IgD-negative memory B cell (primary cell): Measurements from ENCODE around the gene RGS14. TPM values are rescaled to one million over a fixed set of nuclear protein-coding genes. Genes with fewer than 3 reads are reported as not detected.

Experiments used
- H3K27ac Mint-ChIP-seq, 3 donors: one replicate each; pipeline ENCODE4 v1.8.0; 2020 to 2022; ENCODE audit warnings: mild to moderate bottlenecking in 3 of 3, mixed read lengths in 3 of 3, moderate library complexity in 1 of 3
- H3K27me3 Mint-ChIP-seq: one replicate; pipeline ENCODE4 v1.8.0; 2021; ENCODE audit warnings: mixed read lengths
- H3K36me3 Mint-ChIP-seq: one replicate; pipeline ENCODE4 v1.8.0; 2020; ENCODE audit warnings: mild to moderate bottlenecking, mixed read lengths
- H3K4me1 Mint-ChIP-seq, 3 donors: one replicate each; pipeline ENCODE4 v1.8.0; 2020 to 2022; ENCODE audit warnings: mixed read lengths in 3 of 3, mild to moderate bottlenecking in 1 of 3
- H3K4me3 Mint-ChIP-seq, 4 donors: one replicate each; pipeline ENCODE4 v1.8.0; 2020 to 2022; ENCODE audit warnings: mild to moderate bottlenecking in 4 of 4, mixed read lengths in 4 of 4, moderate library complexity in 3 of 4
- H3K9me3 Mint-ChIP-seq, 3 donors: one replicate each; pipeline ENCODE4 v1.8.0; 2020 to 2021; ENCODE audit warnings: mixed read lengths in 3 of 3, mild to moderate bottlenecking in 1 of 3
- polyA plus RNA-seq: library from polyadenylated mRNA; unstranded; fragments of 300-500 nt; fragmentation: Illumina TruSeq; gene quantifications from one replicate; pipeline ENCODE4 v1.2.3, GENCODE V29; 2021

Gene RGS14
- polyA plus RNA-seq, 1 donor from 2014 or later, result 49.5 TPM

- Mint-ChIP-seq H3K4me3 (peak overlapping the region in 1 of 4 donors; percentile 81), H3K36me3 (peaks cover 2% of the 10 kb centered on the region), H3K27me3 (no peaks in the 10 kb centered on the region), H3K4me1 (peaks cover 16 to 19% (median 17%) of the 10 kb centered on the region in 3 donors), H3K27ac (no peak overlapping the region), H3K9me3 (peaks cover 0 to 6% (median 0%) of the 10 kb centered on the region in 3 donors)
These were observed 41.7 kb upstream of the RGS14 start for GRCh38 chr5:177316005-177316404.

- Mint-ChIP-seq H3K4me3 (no peak overlapping the region), H3K36me3 (peaks cover 5% of the 10 kb centered on the region), H3K27ac (peak overlapping the region in 1 of 3 donors; percentile 60), H3K27me3 (no peaks in the 10 kb centered on the region), H3K4me1 (peaks cover 15 to 19% (median 16%) of the 10 kb centered on the region in 3 donors), H3K9me3 (peaks cover 0 to 6% (median 0%) of the 10 kb centered on the region in 3 donors)
These were observed 39.8 kb upstream of the RGS14 start for GRCh38 chr5:177317959-177318377.

GRCh38 chr5:177319913-177320588 lies 37.7 kb upstream of the RGS14 start:
- H3K4me1 Mint-ChIP-seq, result peaks cover 15 to 17% (median 16%) of the 10 kb centered on the region in 3 donors
- no peaks in the 10 kb centered on the region for H3K27me3 Mint-ChIP-seq
- H3K27ac Mint-ChIP-seq, result peak overlapping the region in 1 of 3 donors; percentile 91
- H3K9me3 Mint-ChIP-seq, result peaks cover 0 to 6% (median 0%) of the 10 kb centered on the region in 3 donors
- peaks cover 8% of the 10 kb centered on the region for H3K36me3 Mint-ChIP-seq
- H3K4me3 Mint-ChIP-seq, result no peak overlapping the region

DNA sequence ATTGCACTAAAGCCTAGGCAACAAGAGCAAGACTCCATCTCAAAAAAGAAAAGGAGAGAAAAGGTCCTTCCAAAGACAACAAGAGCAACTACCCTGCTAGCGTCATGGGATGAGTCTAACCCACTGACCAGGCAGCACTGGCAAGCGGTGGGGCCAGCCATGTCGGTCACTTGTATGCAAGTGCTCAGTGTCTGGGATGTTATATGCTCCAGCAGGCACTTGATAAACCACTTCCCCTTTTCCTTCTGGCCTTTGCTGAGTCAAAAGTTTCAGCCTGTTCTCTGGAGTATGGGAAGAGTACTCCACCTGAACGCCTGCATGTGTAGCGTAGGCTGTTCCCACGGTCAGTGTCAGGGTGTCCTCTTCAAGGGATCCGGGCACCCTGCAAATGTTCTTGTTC lies 36.8 kb upstream of the RGS14 start:
- peak overlapping the region in 1 of 3 donors; percentile 91 for H3K27ac Mint-ChIP-seq
- peaks cover 15 to 17% (median 16%) of the 10 kb centered on the region in 3 donors for H3K4me1 Mint-ChIP-seq
- H3K4me3 Mint-ChIP-seq, result no peak overlapping the region
- peaks cover 0 to 6% (median 0%) of the 10 kb centered on the region in 3 donors for H3K9me3 Mint-ChIP-seq
- H3K27me3 Mint-ChIP-seq, result no peaks in the 10 kb centered on the region
- peaks cover 8% of the 10 kb centered on the region for H3K36me3 Mint-ChIP-seq

- Mint-ChIP-seq H3K27me3 (no peaks in the 10 kb centered on the region), H3K4me1 (peaks cover 7% of the 10 kb centered on the region in 3 donors)
These were observed 31.8 kb upstream of the RGS14 start for GRCh38 chr5:177325868-177326381.

GRCh38 chr5:177327539-177328522 lies 29.9 kb upstream of the RGS14 start:
- Mint-ChIP-seq H3K27ac (no peak overlapping the region), H3K9me3 (no peaks in the 10 kb centered on the region), H3K36me3 (peaks cover 8% of the 10 kb centered on the region), H3K27me3 (no peaks in the 10 kb centered on the region), H3K4me1 (peaks cover 0 to 2% (median 2%) of the 10 kb centered on the region in 3 donors), H3K4me3 (no peak overlapping the region)

More at GRCh38 chr5:177325868-177326381, 31.8 kb upstream of the RGS14 start:
- peak overlapping the region in 1 of 3 donors; percentile 53 for H3K27ac Mint-ChIP-seq
- no peaks in the 10 kb centered on the region for H3K9me3 Mint-ChIP-seq
- H3K4me3 Mint-ChIP-seq, result no peak overlapping the region
- H3K36me3 Mint-ChIP-seq, result peaks cover 11% of the 10 kb centered on the region

DNA sequence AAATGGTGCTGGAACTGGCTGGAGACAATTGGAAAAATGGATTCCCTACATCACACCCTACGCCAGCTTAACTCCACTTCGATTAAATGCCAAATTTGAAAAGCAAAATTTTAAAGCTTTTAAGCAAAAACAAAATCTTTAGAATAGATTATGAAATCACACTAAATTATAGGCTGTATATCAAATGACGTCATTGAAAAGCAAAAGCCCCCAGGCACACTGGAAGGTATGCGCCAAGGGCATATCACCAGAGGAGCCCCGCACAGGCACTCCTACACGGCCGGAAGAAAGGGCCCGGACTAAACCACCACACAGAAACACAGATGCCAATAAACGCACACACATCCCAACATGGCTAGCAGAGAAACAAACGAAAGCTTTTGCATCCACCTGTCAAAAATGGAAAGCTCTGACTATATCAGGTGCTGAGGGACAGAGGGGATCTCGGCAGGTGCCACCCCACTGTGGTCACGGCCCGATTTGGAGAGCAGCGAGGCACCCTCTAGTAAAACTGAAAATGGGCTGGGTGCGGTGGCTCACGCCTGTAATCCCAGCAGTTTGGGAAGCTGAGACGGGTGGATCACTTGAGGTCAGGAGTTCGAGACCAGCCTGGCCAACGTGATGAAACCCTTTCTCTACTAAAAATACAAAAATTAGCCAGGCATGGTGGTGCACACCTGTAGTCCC lies 29.0 kb upstream of the RGS14 start:
- no peaks in the 10 kb centered on the region for H3K27me3 Mint-ChIP-seq
- no peaks in the 10 kb centered on the region for H3K9me3 Mint-ChIP-seq
- H3K4me1 Mint-ChIP-seq, result peaks cover 2% of the 10 kb centered on the region in 3 donors
- H3K36me3 Mint-ChIP-seq, result peaks cover 8% of the 10 kb centered on the region
- no peak overlapping the region for H3K4me3 Mint-ChIP-seq
- H3K27ac Mint-ChIP-seq, result peak overlapping the region in 1 of 3 donors; percentile 46

DNA sequence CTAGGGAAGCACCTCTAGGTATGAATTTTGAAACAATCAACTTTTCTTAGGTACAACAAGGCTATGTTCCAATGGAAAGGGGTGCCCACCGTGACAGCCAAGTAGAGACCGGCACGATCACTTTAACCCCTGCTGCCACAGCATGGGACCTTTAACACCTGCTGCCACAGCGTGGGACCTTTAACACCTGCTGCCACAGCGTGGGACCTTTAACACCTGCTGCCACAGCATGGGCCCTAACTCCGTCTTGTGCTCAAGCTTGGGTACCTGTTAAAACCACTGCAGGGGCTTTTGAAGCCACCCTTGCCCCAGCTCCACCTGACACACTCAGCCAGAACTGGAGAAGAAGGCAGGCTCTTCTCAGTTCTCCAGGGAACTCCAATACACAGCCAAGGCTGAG lies 27.8 kb upstream of the RGS14 start:
- Mint-ChIP-seq H3K36me3 (peaks cover 5% of the 10 kb centered on the region), H3K27ac (no peak overlapping the region), H3K27me3 (no peaks in the 10 kb centered on the region), H3K4me1 (peaks cover 0 to 4% (median 2%) of the 10 kb centered on the region in 3 donors), H3K9me3 (no peaks in the 10 kb centered on the region), H3K4me3 (no peak overlapping the region)

- Mint-ChIP-seq H3K27me3 (no peaks in the 10 kb centered on the region), H3K4me1 (peaks cover 0 to 4% (median 2%) of the 10 kb centered on the region in 3 donors), H3K9me3 (no peaks in the 10 kb centered on the region), H3K27ac (peak overlapping the region in 2 of 3 donors; percentile 41 to 76), H3K4me3 (peak overlapping the region in 1 of 4 donors; percentile 44), H3K36me3 (peaks cover 7% of the 10 kb centered on the region)
These were observed 26.5 kb upstream of the RGS14 start for GRCh38 chr5:177330991-177331842.

DNA sequence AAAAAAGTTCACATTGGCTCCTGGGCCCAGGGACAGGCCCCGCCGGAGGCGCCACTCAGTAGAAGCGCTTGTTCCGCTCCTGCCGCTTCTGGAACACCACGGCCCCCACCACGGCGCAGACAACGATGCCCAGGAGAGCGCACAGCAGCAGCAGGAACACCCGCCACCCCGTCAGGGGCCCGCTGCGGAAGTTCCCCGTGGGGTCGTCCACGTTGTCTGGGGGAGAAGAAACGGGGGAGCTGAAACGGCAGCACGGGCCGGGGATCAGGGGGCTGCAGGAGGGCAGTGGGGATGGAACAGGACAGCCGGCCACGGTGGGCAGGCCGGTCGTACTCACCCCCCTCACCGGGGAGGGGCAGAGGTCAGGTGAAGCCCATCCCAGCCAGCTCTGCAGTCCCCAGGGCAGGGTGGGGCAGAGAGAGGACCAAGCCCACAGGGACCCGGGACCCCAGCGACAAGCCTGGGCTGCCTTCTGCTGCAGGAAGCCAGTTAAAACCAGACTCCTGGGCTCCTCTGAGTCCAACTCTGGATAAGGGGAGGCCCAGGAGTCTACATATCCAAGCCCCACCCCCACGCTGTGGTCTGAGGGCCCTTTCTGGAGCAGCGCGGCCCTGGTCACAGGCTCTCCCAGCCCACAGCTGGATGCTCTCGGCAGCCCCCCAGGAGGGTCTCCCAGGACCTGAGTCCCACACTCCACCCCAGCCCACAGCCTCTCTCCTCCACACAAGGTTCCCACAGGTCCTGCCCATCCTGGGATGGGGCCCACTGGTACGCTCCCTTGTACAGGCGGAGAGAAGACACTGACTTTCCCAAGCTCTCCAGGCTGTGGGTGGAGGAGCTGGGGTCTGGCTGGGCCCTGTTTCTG lies 25.5 kb upstream of the RGS14 start:
- Mint-ChIP-seq H3K4me1 (peaks cover 0 to 4% (median 2%) of the 10 kb centered on the region in 3 donors), H3K4me3 (no peak overlapping the region), H3K36me3 (peaks cover 7% of the 10 kb centered on the region), H3K27ac (peak overlapping the region in 1 of 3 donors; percentile 88), H3K27me3 (no peaks in the 10 kb centered on the region), H3K9me3 (no peaks in the 10 kb centered on the region)

GRCh38 chr5:177332896-177333260 lies 24.8 kb upstream of the RGS14 start:
- Mint-ChIP-seq H3K4me3 (peak overlapping the region in 1 of 4 donors; percentile 70), H3K27me3 (no peaks in the 10 kb centered on the region), H3K27ac (no peak overlapping the region), H3K9me3 (no peaks in the 10 kb centered on the region), H3K4me1 (peaks cover 0 to 4% (median 2%) of the 10 kb centered on the region in 3 donors), H3K36me3 (peaks cover 7% of the 10 kb centered on the region)

- Mint-ChIP-seq H3K4me3 (peak overlapping the region in 1 of 4 donors; percentile 65), H3K36me3 (peaks cover 7% of the 10 kb centered on the region), H3K27ac (peak overlapping the region in 1 of 3 donors; percentile 84), H3K9me3 (no peaks in the 10 kb centered on the region), H3K4me1 (peaks cover 0 to 4% (median 2%) of the 10 kb centered on the region in 3 donors), H3K27me3 (no peaks in the 10 kb centered on the region)
These were observed 24.1 kb upstream of the RGS14 start for GRCh38 chr5:177333420-177334154.
